ENCODE results near the gene ST8SIA2.

- TF ChIP-seq CTCF (conservative IDR thresholded peaks at IDR 0.05; ENCODE audit: low read length): no peak
- no peak for TF ChIP-seq EZH2phosphoT487 (IDR thresholded peaks at IDR 0.05; ENCODE audit: borderline replicate concordance)
These were observed 57.6 kb downstream of the ST8SIA2 start for GRCh38 chr15:92451225-92451825.

Data from Loucy (cell line).